Measurements from ENCODE around the gene CXorf51A.
"Not testable (repeated sequence)": the region's sequence is repeated elsewhere in the genome, so short reads cannot be mapped to it uniquely, and the experiment has no call there.

CXorf51A gene

DNA sequence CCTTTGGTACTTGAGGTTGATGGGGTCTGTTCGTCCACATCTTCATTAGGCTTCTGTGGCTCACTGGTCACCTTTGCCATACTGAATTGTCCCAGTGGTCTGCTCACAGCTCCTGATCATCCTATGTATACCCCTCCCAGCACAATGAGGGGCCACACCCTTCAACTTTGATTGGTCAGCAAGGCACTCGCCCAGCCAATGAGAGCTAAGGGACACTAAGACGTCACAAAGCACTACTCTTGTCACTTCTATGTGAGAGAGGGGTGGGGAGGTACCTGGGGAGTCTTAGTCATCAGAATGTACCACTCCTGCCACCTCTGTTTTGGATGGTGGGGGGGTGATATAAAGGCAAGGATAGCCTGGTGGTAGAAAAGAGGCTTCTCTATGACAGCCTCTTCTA, at the start of gene CXorf51A:
Gene CXorf51A, minus strand, starts transcription at position 101 of the 400 bp plus-strand sequence. Its CDS starts 21 bp downstream, at position 80.
- DNase-seq (ENCODE audit: low read depth) = not testable (repeated sequence)

- no peak for DNase-seq (ENCODE audit: low read depth)
These were observed 49.0 kb upstream of the CXorf51A start for GRCh38 chrX:146863566-146863965.

DNA sequence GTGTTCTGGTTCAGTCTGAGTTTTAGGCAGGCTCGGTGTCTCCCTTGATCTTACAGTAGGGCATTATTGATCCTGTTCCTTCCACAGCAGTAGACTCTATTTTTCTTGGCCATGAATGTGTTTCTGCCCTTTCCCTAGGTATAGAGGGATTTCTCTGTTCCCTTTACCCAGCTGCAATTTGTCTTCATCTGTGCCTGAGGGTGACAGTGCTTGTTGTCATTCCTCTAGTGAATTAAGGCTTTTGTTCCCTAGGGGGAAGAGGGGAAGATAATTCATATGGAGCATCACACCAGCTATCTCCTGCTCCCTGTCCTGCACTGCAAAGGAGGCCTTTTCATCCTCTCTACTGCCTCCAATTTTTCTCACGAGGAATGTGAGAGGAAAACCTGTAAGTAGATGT, 39.7 kb upstream of the CXorf51A start:
- no peak for DNase-seq (ENCODE audit: low read depth)

DNA sequence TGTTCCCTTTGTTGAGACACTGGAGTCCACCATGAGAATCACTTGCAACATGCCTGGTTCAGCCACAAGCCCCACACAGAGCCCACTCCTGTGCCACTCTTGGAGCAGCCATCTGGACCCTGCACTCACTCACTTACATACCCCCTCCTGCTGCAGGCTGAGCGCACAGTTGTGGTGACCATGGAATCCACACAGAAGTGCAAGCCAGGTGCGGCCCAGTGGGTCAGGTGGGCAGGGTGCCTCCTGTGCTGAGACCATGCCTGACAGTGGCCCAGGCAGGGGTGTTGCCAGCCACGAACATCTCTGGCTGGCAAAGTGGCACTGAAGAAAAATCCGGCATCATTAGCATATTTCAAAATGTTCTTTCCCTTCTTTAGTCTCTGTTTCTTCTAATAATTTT, 17.4 kb upstream of the CXorf51A start:
- no peak for DNase-seq (ENCODE audit: low read depth)

DNA sequence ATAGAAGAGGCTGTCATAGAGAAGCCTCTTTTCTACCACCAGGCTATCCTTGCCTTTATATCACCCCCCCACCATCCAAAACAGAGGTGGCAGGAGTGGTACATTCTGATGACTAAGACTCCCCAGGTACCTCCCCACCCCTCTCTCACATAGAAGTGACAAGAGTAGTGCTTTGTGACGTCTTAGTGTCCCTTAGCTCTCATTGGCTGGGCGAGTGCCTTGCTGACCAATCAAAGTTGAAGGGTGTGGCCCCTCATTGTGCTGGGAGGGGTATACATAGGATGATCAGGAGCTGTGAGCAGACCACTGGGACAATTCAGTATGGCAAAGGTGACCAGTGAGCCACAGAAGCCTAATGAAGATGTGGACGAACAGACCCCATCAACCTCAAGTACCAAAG, 5.1 kb downstream of the CXorf51A start, which contains the start of gene CXorf51B:
Gene CXorf51B, plus strand, starts transcription at position 301 of the 400 bp plus-strand sequence. Its CDS starts 21 bp downstream, at position 322.
- DNase-seq (ENCODE audit: low read depth) = not testable (repeated sequence)

All from fibroblast of gingiva (primary cell).